ENCODE results near the gene PADI2.
A peak's percentile ranks its signal among the peaks of the same experiment; 100 is the strongest.

PADI2 gene

GRCh38 chr1:17139637-17140036 is 20.4 kb upstream of the PADI2 start:
- DNase-seq (ENCODE audit: low read depth), result no peak

GRCh38 chr1:17137441-17137840 is 18.2 kb upstream of the PADI2 start:
- no peak for DNase-seq (ENCODE audit: low read depth)

GRCh38 chr1:17136936-17137335 is 17.7 kb upstream of the PADI2 start:
- DNase-seq (ENCODE audit: low read depth), result no peak

- DNase-seq (ENCODE audit: low read depth), result no peak
These were observed 16.9 kb upstream of the PADI2 start for GRCh38 chr1:17136145-17136544.

GRCh38 chr1:17135530-17135929 is 16.3 kb upstream of the PADI2 start:
- no peak for DNase-seq (ENCODE audit: low read depth)

- no peak for DNase-seq (ENCODE audit: low read depth)
These were observed 15.5 kb upstream of the PADI2 start for GRCh38 chr1:17134724-17135123.

GRCh38 chr1:17134034-17134433 is 14.8 kb upstream of the PADI2 start:
- no peak for DNase-seq (ENCODE audit: low read depth)

GRCh38 chr1:17130138-17130635 is 10.9 kb upstream of the PADI2 start:
- DNase-seq (ENCODE audit: low read depth), result no peak

GRCh38 chr1:17128361-17128760 is 9.1 kb upstream of the PADI2 start:
- peak; percentile 94 for DNase-seq (ENCODE audit: low read depth)

GRCh38 chr1:17125756-17126237 is 6.5 kb upstream of the PADI2 start:
- peak; percentile 83 for DNase-seq (ENCODE audit: low read depth)

GRCh38 chr1:17123196-17124045 is 4.2 kb upstream of the PADI2 start:
- DNase-seq (ENCODE audit: low read depth), result no peak

GRCh38 chr1:17122521-17123164 is 3.4 kb upstream of the PADI2 start:
- DNase-seq (ENCODE audit: low read depth), result peak; percentile 52

- peak; percentile 19 for DNase-seq (ENCODE audit: low read depth)
These were observed 2.6 kb upstream of the PADI2 start for GRCh38 chr1:17121881-17122280.

GRCh38 chr1:17120962-17121837 is 1.9 kb upstream of the PADI2 start:
- no peak for DNase-seq (ENCODE audit: low read depth)

GRCh38 chr1:17120481-17120877 is 1.2 kb upstream of the PADI2 start:
- no peak for DNase-seq (ENCODE audit: low read depth)

- DNase-seq (ENCODE audit: low read depth), result no peak
These were observed 676 bp upstream of the PADI2 start for GRCh38 chr1:17119773-17120480.

GRCh38 chr1:17118706-17119075 is 560 bp downstream of the PADI2 start:
- peak; percentile 28 for DNase-seq (ENCODE audit: low read depth)

- DNase-seq (ENCODE audit: low read depth), result no peak
These were observed 983 bp downstream of the PADI2 start for GRCh38 chr1:17118268-17118667.

- no peak for DNase-seq (ENCODE audit: low read depth)
These were observed 1.6 kb downstream of the PADI2 start for GRCh38 chr1:17117451-17118265.

GRCh38 chr1:17116643-17117042 is 2.6 kb downstream of the PADI2 start:
- DNase-seq (ENCODE audit: low read depth), result no peak

GRCh38 chr1:17113963-17114362 is 5.3 kb downstream of the PADI2 start:
- no peak for DNase-seq (ENCODE audit: low read depth)
